SK-N-SH (cell line): ENCODE results near the gene REEP3. TPM values are rescaled to one million over a fixed set of nuclear protein-coding genes. Genes with fewer than 3 reads are reported as not detected.

ENCODE experiments used
- CTCF ChIA-PET: fragments of 300-600, 350-600 bp; formaldehyde crosslinking; extraction: SDS; loops from one replicate; lab custom pipeline; 2021; lab: Yijun Ruan, JAX
- POLR2A ChIA-PET: fragments of 350-600 bp; sonication (Branson Sonifier 250); formaldehyde crosslinking; extraction: SDS; loops from one replicate; lab custom pipeline; 2020; ENCODE audit warnings: antibody characterized with exemption, inconsistent platforms; lab: Yijun Ruan, JAX
- DNase-seq: peaks from one replicate; pipeline ENCODE4 v3.0.0; 2012
- H2AFZ ChIP-seq: fragments of 200-600 bp; sonication (generic); 2 replicates; pipeline ENCODE4 v1.8.1; 2016; ENCODE audit warnings: antibody characterized with exemption, mild to moderate bottlenecking, low read depth
- H3F3A ChIP-seq: fragments of 200-600 bp; sonication (generic); replicated peaks from 2 replicates; pipeline ENCODE3; 2016; ENCODE audit warnings: antibody characterized with exemption, mild to moderate bottlenecking; ENCODE audit not compliant: insufficient read depth
- H3K27ac ChIP-seq, 2 experiments: fragments of 200-500 bp in 1 of 2; fragments of 200-600 bp in 1 of 2; sonication (Bioruptor generic) in 1 of 2; sonication (generic), shearing (Covaris generic) in 1 of 2; 2 replicates each; pipeline versions ENCODE4 v1.5.1 to v1.6.1; 2014 to 2016; ENCODE audit warnings: low read depth in 2 of 2, inconsistent platforms in 1 of 2, low read length in 1 of 2, mild to moderate bottlenecking in 1 of 2, mixed read lengths in 1 of 2
- H3K27me3 ChIP-seq: fragments of 200-600 bp; sonication (generic), shearing (Covaris generic); 2 replicates; pipeline ENCODE4 v1.6.1; 2016; ENCODE audit warnings: mixed run types; ENCODE audit not compliant: insufficient read depth
- H3K36me3 ChIP-seq, 2 experiments: fragments of 200-500 bp in 1 of 2; fragments of 200-600 bp in 1 of 2; sonication (Bioruptor generic) in 1 of 2; sonication (generic) in 1 of 2; replicated peaks in 1 of 2; 2 replicates each; pipeline versions ENCODE3 to v1.5.1; 2014 to 2016; ENCODE audit warnings: low read length in 1 of 2, mild to moderate bottlenecking in 1 of 2; ENCODE audit not compliant: insufficient read depth in 2 of 2, control insufficient read depth in 1 of 2
- H3K4me1 ChIP-seq, 2 experiments: fragments of 200-500 bp in 1 of 2; fragments of 200-600 bp in 1 of 2; sonication (Bioruptor generic) in 1 of 2; sonication (generic), shearing (Covaris generic) in 1 of 2; 2 replicates each; pipeline versions ENCODE4 v1.5.1 to v1.6.1; 2014 to 2016; ENCODE audit warnings: low read depth in 1 of 2, low read length in 1 of 2, mixed run types in 1 of 2; ENCODE audit not compliant: insufficient read depth in 2 of 2, control insufficient read depth in 1 of 2
- H3K4me2 ChIP-seq: fragments of 200-600 bp; sonication (generic), shearing (Covaris generic); 2 replicates; pipeline ENCODE4 v1.6.1; 2017; ENCODE audit warnings: mixed run types
- H3K4me3 ChIP-seq, 2 experiments: fragments of 200-500 bp in 1 of 2; fragments of 200-600 bp in 1 of 2; sonication (Bioruptor generic) in 1 of 2; sonication (generic), shearing (Covaris generic) in 1 of 2; 2 replicates each; pipeline versions ENCODE4 v1.5.1 to v1.8.1; 2014 to 2016; ENCODE audit warnings: low read depth in 2 of 2, inconsistent platforms in 1 of 2, low read length in 1 of 2, mild to moderate bottlenecking in 1 of 2, mixed read lengths in 1 of 2, moderate library complexity in 1 of 2
- H3K79me2 ChIP-seq: fragments of 200-600 bp; sonication (generic); 2 replicates; pipeline ENCODE4 v1.8.1; 2017; ENCODE audit warnings: mild to moderate bottlenecking; ENCODE audit not compliant: insufficient read depth
- H3K9ac ChIP-seq: fragments of 200-600 bp; sonication (generic); 2 replicates; pipeline ENCODE4 v1.6.1; 2017; ENCODE audit warnings: mixed run types
- H3K9me2 ChIP-seq: fragments of 200-600 bp; sonication (generic); 2 replicates; pipeline ENCODE4 v1.6.1; 2017; ENCODE audit warnings: mixed run types
- H3K9me3 ChIP-seq: fragments of 200-600 bp; sonication (generic); 2 replicates; pipeline ENCODE4 v1.6.1; 2017; ENCODE audit warnings: mixed run types, mild to moderate bottlenecking, moderate library complexity
- H4K20me1 ChIP-seq: fragments of 200-600 bp; sonication (generic); 2 replicates; pipeline ENCODE4 v1.6.1; 2017; ENCODE audit warnings: mild to moderate bottlenecking, mixed run types; ENCODE audit not compliant: insufficient read depth
- PBX3 ChIP-seq: IDR thresholded peaks from 2 replicates; pipeline ENCODE4; 2012
- POLR2AphosphoS5 ChIP-seq: IDR thresholded peaks from 2 replicates; pipeline ENCODE4 v1.6.1; 2012; ENCODE audit warnings: low read depth, low read length
- RCOR1 ChIP-seq: fragments of 150-350 bp; IDR thresholded peaks from 2 replicates; pipeline ENCODE4 v1.6.1; 2017; ENCODE audit warnings: antibody characterized with exemption, low read length
- SIN3A ChIP-seq: IDR thresholded peaks from 2 replicates; pipeline ENCODE4 v1.6.1; 2012; ENCODE audit warnings: low read depth, mild to moderate bottlenecking, low read length, moderate library complexity, borderline replicate concordance
- TCF12 ChIP-seq: IDR thresholded peaks from 2 replicates; pipeline ENCODE4 v1.4.0; 2012
- USF2 ChIP-seq: fragments of 150-350 bp; IDR thresholded peaks from 2 replicates; pipeline ENCODE4 v1.6.1; 2017; ENCODE audit warnings: antibody characterized with exemption, low read length, low read depth, borderline replicate concordance
- YY1 ChIP-seq: IDR thresholded peaks from 2 replicates; pipeline ENCODE4 v1.4.0; 2012; ENCODE audit warnings: low read depth, mild to moderate bottlenecking
- WGBS: methylation state at CpG from one replicate; pipeline ENCODE4 v1.1.6; 2017; ENCODE audit warnings: low lambda C conversion rate; 5-methylcytosine and 5-hydroxymethylcytosine counted together
- polyA plus RNA-seq, 3 experiments: library from polyadenylated mRNA; depleted of rRNA; stranded (reverse); fragments of >200 nt; gene quantifications; 2 replicates each; pipeline ENCODE4 v1.2.3, GENCODE V29; 2012

REEP3 gene
- 7.6 and 9.6 TPM in 2 replicates for polyA plus RNA-seq (2012; rRNA removed)
- 13.0 and 17.1 TPM in 2 replicates for polyA plus RNA-seq (2012; cell fraction: cytosol; rRNA removed)
- polyA plus RNA-seq (2012; cell fraction: nucleus; rRNA removed) = 2.8 and 4.7 TPM in 2 replicates

- H3K4me1 ChIP-seq = peaks cover 18 to 23% of the 10 kb centered on the region in 2 experiments; a peak in 3 of 4 replicates
- no peaks in the 10 kb centered on the region for H3K27me3 ChIP-seq
- peak within 1 kb of the TSS; percentile 94 for H3K4me2 ChIP-seq
- H4K20me1 ChIP-seq = peaks cover 17% of the 10 kb centered on the region
- H3K4me3 ChIP-seq = peak within 1 kb of the TSS; percentile 76 to 91
- no peaks in the 10 kb centered on the region; the same call in 1 of the 2 replicates for H3K9me3 ChIP-seq
- peak; percentile 91 for DNase-seq
- peaks cover 5 to 20% of the 10 kb centered on the region in 2 experiments for H3K36me3 ChIP-seq
- H3K9me2 ChIP-seq = no peaks in the 10 kb centered on the region
- peaks cover 89% of the 10 kb centered on the region for H3K79me2 ChIP-seq
- peak within 1 kb of the TSS; percentile 97 for H2AFZ ChIP-seq
- peak within 1 kb of the TSS; percentile 97 for H3K9ac ChIP-seq
- WGBS = 40% methylated on average over 17 of the region's 52 CpGs
- H3F3A ChIP-seq = peaks cover 24% of the 10 kb centered on the region
- TF ChIP-seq POLR2AphosphoS5 (no peak), YY1 (no peak), TCF12 (no peak), PBX3 (no peak)
- H3K27ac ChIP-seq = peak within 1 kb of the TSS; percentile 90 to 98
- POLR2A ChIA-PET = interaction anchor here (1.0 to 2.8 kb wide), 4 partner anchors 22 to 192 kb away, joined by 3 to 52 read pairs (median 6); no protein-coding TSS in a partner anchor
- CTCF ChIA-PET = interaction anchor here (1.3 to 2.5 kb wide), 5 partner anchors 10 to 201 kb away, joined by 3 to 19 read pairs (median 4); no protein-coding TSS in a partner anchor
Observed at GRCh38 chr10:63520500-63521415, at the start of gene REEP3. TSS of gene REEP3 (plus strand) at chr10:63521401. CDS start at chr10:63521546, 145 bp downstream.

- Histone ChIP-seq H3K36me3 (peaks cover 0 to 13% of the 10 kb centered on the region in 2 experiments), H3K9me2 (no peaks in the 10 kb centered on the region), H3K4me3 (no peak overlapping the region), H3K9me3 (no peaks in the 10 kb centered on the region), H3K27me3 (no peaks in the 10 kb centered on the region), H3K4me2 (no peak overlapping the region), H3K4me1 (peaks cover 0 to 3% of the 10 kb centered on the region in 2 experiments; a peak in 3 of 4 replicates), H3K9ac (no peak overlapping the region), H4K20me1 (peaks cover 12% of the 10 kb centered on the region; the same call in 1 of the 2 replicates), H3F3A (peaks cover 23% of the 10 kb centered on the region), H3K27ac (no peak overlapping the region), H2AFZ (no peak overlapping the region), H3K79me2 (peaks cover 99% of the 10 kb centered on the region)
- POLR2A ChIA-PET = no interaction called here
- DNase-seq = no peak
- CTCF ChIA-PET = no interaction called here
- WGBS = 92% methylated on average over 8 of the region's 8 CpGs
- TF ChIP-seq USF2 (no peak), RCOR1 (no peak), SIN3A (no peak)
Observed at GRCh38 chr10:63474488-63474887, 46.7 kb upstream of the REEP3 start.
